Suppressor macrophage treated with lipopolysaccharide for 1 hour (primary cell): Measurements from ENCODE around the gene ZCWPW1.

Experiments
- DNase-seq, 3 donors: peaks; one replicate each; pipeline ENCODE4 v3.0.0-alpha.2; 2020 to 2022

Gene ZCWPW1

DNA sequence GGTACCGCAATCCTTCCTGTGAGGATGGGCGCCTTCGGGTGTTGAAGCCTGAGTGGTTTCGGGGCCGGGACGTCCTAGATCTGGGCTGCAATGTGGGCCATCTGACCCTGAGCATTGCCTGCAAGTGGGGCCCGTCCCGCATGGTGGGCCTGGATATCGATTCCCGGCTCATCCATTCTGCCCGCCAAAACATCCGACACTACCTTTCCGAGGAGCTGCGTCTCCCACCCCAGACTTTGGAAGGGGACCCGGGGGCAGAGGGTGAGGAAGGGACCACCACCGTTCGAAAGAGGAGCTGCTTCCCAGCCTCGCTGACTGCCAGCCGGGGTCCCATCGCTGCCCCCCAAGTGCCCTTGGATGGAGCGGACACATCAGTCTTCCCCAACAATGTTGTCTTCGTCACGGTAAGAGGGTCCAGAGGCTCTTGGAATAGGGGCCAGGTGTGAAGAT is 2.8 kb upstream of the ZCWPW1 start:
- DNase-seq = no peak

DNA sequence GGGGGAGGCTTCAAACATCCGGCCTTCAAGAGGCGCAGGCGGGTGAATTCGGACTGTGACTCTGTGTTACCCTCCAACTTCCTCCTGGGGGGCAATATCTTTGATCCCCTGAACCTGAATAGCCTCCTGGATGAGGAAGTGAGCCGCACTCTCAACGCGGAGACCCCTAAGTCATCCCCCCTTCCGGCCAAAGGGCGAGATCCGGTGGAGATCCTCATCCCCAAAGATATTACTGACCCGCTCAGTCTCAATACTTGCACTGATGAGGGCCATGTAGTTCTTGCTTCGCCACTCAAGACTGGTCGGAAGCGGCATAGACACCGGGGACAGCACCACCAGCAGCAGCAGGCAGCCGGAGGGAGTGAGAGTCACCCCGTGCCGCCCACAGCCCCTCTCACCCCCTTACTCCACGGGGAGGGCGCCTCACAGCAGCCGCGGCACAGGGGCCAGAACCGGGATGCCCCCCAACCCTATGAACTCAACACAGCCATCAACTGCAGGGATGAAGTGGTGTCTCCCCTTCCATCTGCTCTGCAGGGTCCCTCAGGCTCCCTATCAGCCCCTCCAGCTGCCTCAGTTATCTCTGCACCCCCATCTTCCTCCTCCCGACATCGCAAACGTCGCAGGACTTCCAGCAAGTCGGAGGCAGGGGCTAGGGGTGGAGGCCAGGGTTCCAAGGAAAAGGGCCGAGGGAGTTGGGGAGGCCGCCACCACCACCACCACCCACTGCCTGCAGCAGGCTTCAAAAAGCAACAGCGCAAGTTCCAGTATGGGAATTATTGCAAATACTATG is 2.2 kb upstream of the ZCWPW1 start:
- peak; percentile 27 to 41 (median 39) for DNase-seq

GRCh38 chr7:100429637-100430492 is 1.4 kb upstream of the ZCWPW1 start, which contains the start of gene MEPCE:
MEPCE (plus strand) TSS chr7:100429831; CDS start chr7:100430019, 188 bp downstream.
- peak; percentile 96 to 98 (median 97) for DNase-seq

- peak; percentile 100 for DNase-seq
Observed at GRCh38 chr7:100428967-100429636, 599 bp upstream of the ZCWPW1 start.

DNA sequence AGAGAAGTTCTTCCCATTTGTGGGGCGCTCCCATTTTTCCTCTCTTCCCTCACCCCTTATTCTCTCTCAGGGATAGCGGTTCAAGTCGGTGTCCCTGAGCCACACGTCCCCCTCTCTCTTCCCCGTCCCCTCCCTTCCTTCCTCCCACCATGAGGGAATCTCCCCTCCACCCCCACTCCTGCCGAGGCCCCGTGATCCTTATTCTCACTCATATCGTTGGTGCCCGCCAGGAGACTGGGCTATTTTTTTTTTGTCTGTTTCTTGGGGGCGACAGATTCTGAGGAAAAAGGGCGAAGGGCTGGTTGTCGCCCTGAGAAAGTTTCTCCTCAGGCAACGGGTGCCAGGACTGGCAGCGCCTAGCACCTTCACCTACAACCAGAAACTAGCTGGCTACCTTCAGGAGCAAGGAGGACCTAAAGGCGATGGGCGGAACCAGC is 723 bp downstream of the ZCWPW1 start:
- DNase-seq = no peak

DNA sequence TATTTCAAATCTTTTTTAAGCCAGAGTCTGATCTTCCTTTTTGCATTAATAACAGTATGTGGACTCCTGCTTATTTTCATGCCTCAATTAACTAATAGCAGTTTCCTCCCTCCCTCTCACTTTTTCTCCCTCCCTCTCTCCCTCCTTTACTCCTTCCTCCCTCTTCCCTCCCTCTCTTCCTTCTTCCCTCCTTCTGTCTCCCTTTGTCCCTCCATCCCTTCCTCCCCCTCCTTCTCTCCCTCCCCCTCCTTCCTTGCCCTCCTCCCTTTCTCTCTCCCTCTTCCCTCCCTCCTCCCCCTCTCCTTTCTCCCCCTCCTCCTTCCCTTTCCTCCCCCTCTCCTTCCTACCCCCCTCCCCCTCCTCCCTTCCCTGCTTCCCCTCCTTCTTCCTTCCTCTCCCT is 2.0 kb downstream of the ZCWPW1 start:
- no peak for DNase-seq

GRCh38 chr7:100425347-100425746 is 3.2 kb downstream of the ZCWPW1 start:
- no peak for DNase-seq

GRCh38 chr7:100423315-100423714 is 5.2 kb downstream of the ZCWPW1 start:
- DNase-seq = no peak

DNA sequence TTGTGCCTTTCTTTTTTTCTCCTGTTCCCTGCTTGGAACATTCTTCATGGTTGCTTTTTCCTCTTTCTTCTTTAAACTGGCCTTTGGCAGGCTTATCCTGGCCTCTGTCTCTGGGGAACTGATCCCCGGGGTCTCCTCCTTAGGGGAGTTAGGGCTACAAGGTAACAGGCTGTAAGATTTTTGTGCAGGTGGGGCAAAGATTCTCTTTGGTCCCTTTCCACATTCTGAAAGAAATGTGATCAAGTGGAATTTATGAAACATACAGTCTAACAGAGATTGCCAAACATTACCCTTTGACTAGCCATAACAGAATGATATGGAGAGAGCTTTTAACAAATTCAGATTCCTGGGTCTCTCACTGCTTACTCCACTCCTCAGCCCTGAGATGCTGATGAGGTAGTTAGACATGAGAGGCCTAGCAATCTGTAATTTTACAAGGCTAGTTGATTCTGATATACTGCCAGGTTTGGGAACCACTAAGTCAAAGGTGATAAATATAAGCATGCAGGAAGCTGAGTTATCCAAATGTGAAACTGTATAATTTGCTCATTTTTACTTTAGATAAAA is 8.8 kb downstream of the ZCWPW1 start:
- no peak for DNase-seq

DNA sequence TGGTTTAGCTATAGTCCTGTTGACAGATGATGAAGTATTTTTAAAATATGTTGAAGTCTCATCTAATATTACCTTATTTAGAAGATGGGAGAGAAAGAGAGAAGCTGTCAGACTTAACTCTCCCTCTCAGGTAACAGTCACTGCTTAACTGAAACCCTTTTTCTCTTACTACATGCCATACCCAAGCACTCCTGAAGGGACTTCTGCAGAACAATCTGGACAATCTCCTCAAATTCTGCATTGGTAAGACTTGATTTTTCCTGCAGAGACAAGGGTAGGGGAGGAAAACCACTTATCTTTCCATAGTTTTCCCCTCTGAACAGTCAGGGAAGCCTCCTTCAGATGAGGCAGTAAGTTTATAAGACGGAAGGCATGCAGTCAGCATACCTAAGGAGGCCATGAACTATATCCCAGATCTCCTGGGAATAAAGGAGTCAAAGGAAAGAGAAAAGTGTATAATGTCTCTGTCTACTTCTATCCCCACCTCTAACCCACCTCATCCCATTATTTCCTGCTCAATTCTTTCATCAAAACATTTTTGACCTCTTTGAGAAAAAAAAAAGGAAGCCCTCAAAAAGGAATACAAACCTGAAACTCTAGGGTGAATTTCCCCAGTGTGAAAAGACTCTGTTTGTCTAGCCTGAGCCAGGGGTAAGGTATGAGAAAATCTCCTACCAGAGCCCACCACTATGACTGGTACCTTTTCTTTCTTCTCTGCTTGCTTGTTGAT is 9.4 kb downstream of the ZCWPW1 start:
- no peak for DNase-seq

GRCh38 chr7:100415448-100415847 is 13.1 kb downstream of the ZCWPW1 start:
- no peak for DNase-seq

GRCh38 chr7:100413889-100414288 is 14.6 kb downstream of the ZCWPW1 start:
- DNase-seq = no peak

GRCh38 chr7:100413346-100413745 is 15.2 kb downstream of the ZCWPW1 start:
- peak in 2 of 3 donors; percentile 33 to 39 for DNase-seq

DNA sequence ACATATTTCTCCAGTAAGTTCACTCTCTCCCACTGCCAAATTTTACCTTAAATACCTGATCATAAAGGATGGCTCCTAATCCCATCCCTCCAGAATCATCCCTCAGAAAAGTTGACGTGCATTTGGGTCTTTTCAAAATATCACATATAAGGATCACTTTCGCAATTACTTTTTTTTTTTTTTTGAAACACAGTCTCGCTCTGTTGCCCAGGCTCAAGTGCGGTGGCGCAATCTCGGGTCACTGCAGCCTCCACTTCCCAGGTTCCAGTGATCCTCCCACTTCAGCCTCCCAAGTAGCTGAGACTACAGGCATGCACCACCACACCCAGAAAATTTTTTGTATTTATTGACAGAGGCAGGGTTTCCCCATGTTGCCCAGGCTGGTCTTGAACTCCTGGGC is 17.4 kb downstream of the ZCWPW1 start:
- no peak for DNase-seq

- peak; percentile 82 to 90 (median 89) for DNase-seq
Observed at GRCh38 chr7:100407285-100408180, 21.0 kb downstream of the ZCWPW1 start.

DNA sequence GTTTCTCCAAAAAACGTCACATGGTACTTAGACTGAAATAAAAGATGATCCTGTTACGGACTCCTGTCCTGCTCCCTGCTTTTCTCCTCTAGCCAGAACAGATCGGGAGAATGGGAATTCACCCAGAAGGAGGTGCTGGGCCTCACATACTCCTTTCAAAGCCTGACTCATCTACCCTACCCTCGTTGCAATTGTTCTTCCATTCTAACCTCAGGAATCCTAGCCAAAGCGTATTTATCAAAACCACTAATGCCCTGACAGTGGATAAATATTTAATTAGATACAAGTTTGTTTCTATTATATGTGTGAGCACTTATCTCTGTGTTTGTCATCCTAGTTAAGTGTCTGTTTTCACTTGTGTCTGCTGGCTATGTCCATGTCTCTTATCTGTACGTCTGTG is 21.7 kb downstream of the ZCWPW1 start:
- no peak for DNase-seq

- no peak for DNase-seq
Observed at GRCh38 chr7:100402241-100402640, 26.3 kb downstream of the ZCWPW1 start.

DNA sequence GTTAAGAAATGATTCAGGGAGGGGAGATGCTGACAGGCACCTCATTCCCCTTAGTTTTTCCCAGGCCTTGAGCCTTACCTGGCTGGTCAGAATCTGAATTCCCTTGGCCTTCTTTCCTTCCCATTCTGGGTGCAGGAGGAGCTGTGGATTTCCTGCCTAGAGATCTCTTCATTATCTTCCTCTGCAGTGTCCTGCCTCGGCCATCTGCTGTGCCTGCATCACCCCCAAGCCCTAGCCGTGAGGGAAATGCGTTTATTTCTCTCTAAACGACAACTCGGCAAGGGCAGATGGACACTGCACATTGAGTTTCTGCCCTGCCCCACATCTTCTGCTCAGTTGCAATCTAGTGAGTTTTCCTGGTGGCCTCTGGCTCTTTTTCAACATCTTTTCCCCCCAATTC is 26.7 kb downstream of the ZCWPW1 start:
- no peak for DNase-seq

GRCh38 chr7:100400656-100401055 is 27.8 kb downstream of the ZCWPW1 start:
- no peak for DNase-seq

DNA sequence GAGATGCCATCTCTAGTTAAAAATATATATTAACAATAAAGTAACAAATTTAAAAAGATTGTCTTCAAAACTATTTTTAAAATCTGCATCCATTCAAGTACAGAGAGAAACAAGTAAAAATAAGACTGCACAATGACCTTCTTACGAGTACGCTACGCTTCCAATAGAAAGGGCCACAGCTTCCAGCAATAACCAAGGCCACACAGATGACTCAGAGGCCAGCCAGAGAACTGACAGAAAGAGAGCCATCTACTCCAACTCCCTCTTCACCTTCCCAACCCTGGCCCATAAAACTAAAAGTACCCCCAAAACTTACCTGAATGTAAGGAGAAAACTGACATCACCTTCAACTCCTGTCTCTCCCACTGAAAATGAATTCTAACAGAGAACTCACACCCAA is 28.5 kb downstream of the ZCWPW1 start:
- no peak for DNase-seq

DNA sequence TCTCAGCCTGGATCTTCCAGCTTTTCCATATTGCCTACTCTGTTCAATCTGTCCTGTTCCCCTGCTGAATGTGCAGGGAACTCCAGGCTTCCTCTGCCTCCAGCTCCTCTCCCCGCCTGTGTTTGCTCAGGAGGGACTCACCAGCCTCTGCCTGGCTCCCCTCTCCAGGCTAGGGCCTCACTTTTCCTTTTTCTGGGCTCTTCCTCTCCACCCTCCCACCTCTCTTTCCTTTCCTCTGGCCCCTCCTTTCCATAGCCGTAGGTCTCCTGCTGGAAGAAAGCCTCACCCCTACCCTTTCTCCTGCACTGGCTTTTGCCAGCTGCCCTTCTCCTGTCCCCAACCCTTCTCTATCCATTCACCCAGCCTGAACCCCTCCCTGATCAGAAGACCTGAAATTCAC is 30.3 kb downstream of the ZCWPW1 start:
- no peak for DNase-seq
